Measurements from ENCODE around the gene PAQR9. TPM values are rescaled to one million over a fixed set of nuclear protein-coding genes. Genes with fewer than 3 reads are reported as not detected.

PAQR9 gene
- total and polyA plus RNA-seq, 11 donors = 5.0 to 20.5 (median 13.8) TPM

GRCh38 chr3:142915636-142916035 lies 47.8 kb downstream of the PAQR9 start:
- 79 to 97% (median 83%) methylated on average over 3 of the region's 3 CpGs for WGBS, 4 donors
- DNase-seq (no peak), ATAC-seq (no peak)
- Histone ChIP-seq H3K4me3 (no peak overlapping the region), H3K9me3 (no peaks in the 10 kb centered on the region), H3K4me1 (peaks cover 0 to 39% (median 13%) of the 10 kb centered on the region in 12 donors), H3K27ac (no peak overlapping the region), H3K36me3 (no peaks in the 10 kb centered on the region), H3K27me3 (no peaks in the 10 kb centered on the region)
- intact Hi-C loops (cut with DNase I) = no loop called here
- TF ChIP-seq CTCF (IDR thresholded peaks at IDR 0.05) (no peak), POLR2A (IDR thresholded peaks at IDR 0.05) (no peak)

GRCh38 chr3:142914286-142914811 lies 49.1 kb downstream of the PAQR9 start:
- TF ChIP-seq POLR2A (IDR thresholded peaks at IDR 0.05) (no peak), CTCF (IDR thresholded peaks at IDR 0.05) (no peak)
- Histone ChIP-seq H3K4me3 (no peak overlapping the region), H3K36me3 (no peaks in the 10 kb centered on the region), H3K4me1 (peaks cover 0 to 52% (median 23%) of the 10 kb centered on the region in 12 donors), H3K27me3 (no peaks in the 10 kb centered on the region), H3K9me3 (no peaks in the 10 kb centered on the region), H3K27ac (no peak overlapping the region)
- ATAC-seq (no peak), DNase-seq (no peak)
- 45 to 65% (median 53%) methylated on average over 3 of the region's 3 CpGs for WGBS, 4 donors
- intact Hi-C loops (cut with DNase I) = no loop called here

GRCh38 chr3:142913432-142913831 lies 50.0 kb downstream of the PAQR9 start:
- no peak for TF ChIP-seq CTCF (IDR thresholded peaks at IDR 0.05)
- TF ChIP-seq POLR2A (IDR thresholded peaks at IDR 0.05) = no peak
- Histone ChIP-seq H3K36me3 (no peaks in the 10 kb centered on the region), H3K9me3 (no peaks in the 10 kb centered on the region), H3K4me3 (no peak overlapping the region), H3K27ac (peak overlapping the region in 10 of 12 donors; percentile 7 to 87 (median 64)), H3K4me1 (peaks cover 0 to 52% (median 24%) of the 10 kb centered on the region in 12 donors), H3K27me3 (no peaks in the 10 kb centered on the region)
- intact Hi-C loops (cut with DNase I) = no loop called here
- ATAC-seq = peak in 1 of 4 donors; percentile 6
- no peak for DNase-seq
- 50 to 68% (median 66%) methylated on average over 1 of the region's 1 CpG for WGBS, 4 donors

- Histone ChIP-seq H3K27me3 (no peaks in the 10 kb centered on the region), H3K4me3 (no peak overlapping the region), H3K4me1 (peaks cover 0 to 52% (median 24%) of the 10 kb centered on the region in 12 donors), H3K36me3 (no peaks in the 10 kb centered on the region), H3K27ac (peak overlapping the region; percentile 7 to 87 (median 59)), H3K9me3 (no peaks in the 10 kb centered on the region)
- 23 to 30% (median 28%) methylated on average over 6 of the region's 6 CpGs for whole genome bisulfite sequencing, 4 donors
- TF ChIP-seq CTCF (IDR thresholded peaks at IDR 0.05) (no peak), POLR2A (IDR thresholded peaks at IDR 0.05) (no peak)
- DNase-seq (peak in 1 of 5 donors; percentile 25), ATAC-seq (peak in 3 of 4 donors; percentile 55 to 62 (median 62))
- intact Hi-C loops (cut with DNase I) = no loop called here
Measured at GRCh38 chr3:142912402-142913172, 50.9 kb downstream of the PAQR9 start.

Data from heart left ventricle (tissue), 16 donors.